Astrocyte of the spinal cord (primary cell): ENCODE data around the gene CDK19.
"Not testable (repeated sequence)": the region's sequence is repeated elsewhere in the genome, so short reads cannot be mapped to it uniquely, and the experiment has no call there.

ENCODE experiments used
- DNase-seq: peaks from one replicate; pipeline ENCODE4 v3.0.0; 2011; ENCODE audit warnings: low read depth, low spot score
- H3K4me3 ChIP-seq: 2 replicates; pipeline ENCODE4 v1.5.1; 2011; ENCODE audit warnings: low read depth, mild to moderate bottlenecking, low read length, moderate library complexity
- CTCF ChIP-seq: IDR thresholded peaks from 2 replicates; pipeline ENCODE4 v1.5.1; 2012; ENCODE audit warnings: low read depth, mild to moderate bottlenecking, low read length, inconsistent platforms
- in situ Hi-C: cut with HindIII; loops from 2 replicates; pipeline ENCODE4 v1.10.0; 2017; ENCODE audit warnings: low sequenced_read_pairs

Gene CDK19

GRCh38 chr6:110814102-110815014, 911 bp downstream of the CDK19 start:
- no peak for TF ChIP-seq CTCF
- in situ Hi-C loops: no loop called here

GRCh38 chr6:110813338-110814101, 1.7 kb downstream of the CDK19 start:
- H3K4me3 ChIP-seq: peak overlapping the region; percentile 92
- DNase-seq: no peak
- no peak for TF ChIP-seq CTCF
- in situ Hi-C loops: no loop called here

More at GRCh38 chr6:110814102-110815014, 911 bp downstream of the CDK19 start:
- peak overlapping the region; percentile 92 for H3K4me3 ChIP-seq
- peak; percentile 45 for DNase-seq

- H3K4me3 ChIP-seq: no peak overlapping the region
- no peak for DNase-seq
- in situ Hi-C loops: no loop called here
- no peak for TF ChIP-seq CTCF
Observed at GRCh38 chr6:110812719-110813118, 2.5 kb downstream of the CDK19 start.

GRCh38 chr6:110810896-110811586, 4.2 kb downstream of the CDK19 start:
- in situ Hi-C loops: no loop called here
- H3K4me3 ChIP-seq: no peak overlapping the region
- TF ChIP-seq CTCF: no peak
- DNase-seq: no peak

- H3K4me3 ChIP-seq: no peak overlapping the region
- in situ Hi-C loops: no loop called here
- DNase-seq: no peak
- TF ChIP-seq CTCF: no peak
Observed at GRCh38 chr6:110809792-110810191, 5.5 kb downstream of the CDK19 start.

- H3K4me3 ChIP-seq, DNase-seq, in situ Hi-C loops: not testable (repeated sequence)
Observed at GRCh38 chr6:110802175-110802574, 13.1 kb downstream of the CDK19 start.
